H1 (cell line): ENCODE results near the gene CUX1.

ENCODE experiments used
- CBX5 ChIP-seq: fragments of 300-800, 300-1000 bp; sonication (generic); IDR thresholded peaks from 2 replicates; pipeline ENCODE4 v1.7.1; 2016; ENCODE audit warnings: antibody characterized with exemption, low read length, low read depth
- CHD1 ChIP-seq: IDR thresholded peaks from 2 replicates; pipeline ENCODE4 v1.6.1; 2012; ENCODE audit warnings: low read depth, low read length, improper control_type of control experiment
- POLR2A ChIP-seq, 2 experiments: IDR thresholded peaks; 1 replicate in 1 of 2; 2 replicates in 1 of 2; pipeline ENCODE4 v1.6.1; 2011; ENCODE audit warnings: low read depth in 2 of 2, low read length in 2 of 2, mild to moderate bottlenecking in 2 of 2; ENCODE audit errors: control extremely low read depth in 1 of 2
- POLR2AphosphoS5 ChIP-seq: IDR thresholded peaks from 2 replicates; pipeline ENCODE4 v1.6.1; 2011; ENCODE audit warnings: low read depth, low read length
- SIN3A ChIP-seq, 2 experiments: IDR thresholded peaks in 1 of 2; conservative IDR thresholded peaks in 1 of 2; 2 replicates each; pipeline ENCODE4 v1.6.1; 2011 to 2012; ENCODE audit warnings: low read length in 2 of 2, improper control_type of control experiment in 1 of 2, low read depth in 1 of 2, mild to moderate bottlenecking in 1 of 2
- TCF12 ChIP-seq: IDR thresholded peaks from 2 replicates; pipeline ENCODE4 v1.6.1; 2011; ENCODE audit warnings: low read depth, mild to moderate bottlenecking, low read length
- TF ChIP-seq, protein P1 (sequence below), 3 experiments: IDR thresholded peaks; 1 replicate in 2 of 3; 2 replicates in 1 of 3; pipeline versions ENCODE4 v1.5.1 to v1.6.1; 2011; ENCODE audit warnings: low read length in 3 of 3, mild to moderate bottlenecking in 3 of 3, inconsistent platforms in 2 of 3, low read depth in 1 of 3, moderate library complexity in 1 of 3; ENCODE audit not compliant: insufficient read depth in 1 of 3; ENCODE audit errors: control extremely low read depth in 1 of 3

DNA sequence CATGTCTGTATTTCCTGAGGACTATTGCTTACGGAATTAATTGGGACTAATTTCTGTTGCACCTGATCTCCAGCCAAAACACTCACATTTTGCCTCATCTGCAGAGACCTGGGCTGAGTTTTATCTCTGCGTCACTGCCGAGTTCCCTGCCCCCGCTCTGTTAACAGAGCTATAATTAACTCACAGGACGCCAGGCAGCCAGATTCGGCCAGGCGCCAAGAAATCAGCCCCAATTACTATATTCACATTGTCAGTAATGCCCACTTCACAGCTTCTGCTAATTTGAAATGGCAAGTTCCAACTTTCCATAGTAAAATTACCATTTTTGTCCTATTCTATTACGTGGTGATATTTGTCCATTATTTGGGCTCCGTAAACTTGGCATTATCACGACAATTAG lies 130.5 kb downstream of the CUX1 start:
- no peak for TF ChIP-seq POLR2AphosphoS5
- TF ChIP-seq, protein P1, sequence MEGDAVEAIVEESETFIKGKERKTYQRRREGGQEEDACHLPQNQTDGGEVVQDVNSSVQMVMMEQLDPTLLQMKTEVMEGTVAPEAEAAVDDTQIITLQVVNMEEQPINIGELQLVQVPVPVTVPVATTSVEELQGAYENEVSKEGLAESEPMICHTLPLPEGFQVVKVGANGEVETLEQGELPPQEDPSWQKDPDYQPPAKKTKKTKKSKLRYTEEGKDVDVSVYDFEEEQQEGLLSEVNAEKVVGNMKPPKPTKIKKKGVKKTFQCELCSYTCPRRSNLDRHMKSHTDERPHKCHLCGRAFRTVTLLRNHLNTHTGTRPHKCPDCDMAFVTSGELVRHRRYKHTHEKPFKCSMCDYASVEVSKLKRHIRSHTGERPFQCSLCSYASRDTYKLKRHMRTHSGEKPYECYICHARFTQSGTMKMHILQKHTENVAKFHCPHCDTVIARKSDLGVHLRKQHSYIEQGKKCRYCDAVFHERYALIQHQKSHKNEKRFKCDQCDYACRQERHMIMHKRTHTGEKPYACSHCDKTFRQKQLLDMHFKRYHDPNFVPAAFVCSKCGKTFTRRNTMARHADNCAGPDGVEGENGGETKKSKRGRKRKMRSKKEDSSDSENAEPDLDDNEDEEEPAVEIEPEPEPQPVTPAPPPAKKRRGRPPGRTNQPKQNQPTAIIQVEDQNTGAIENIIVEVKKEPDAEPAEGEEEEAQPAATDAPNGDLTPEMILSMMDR (IDR thresholded peaks at IDR 0.05; ENCODE audit: control extremely low read depth in 1 of 3, insufficient read depth in 1 of 3, low read depth in 1 of 3, low read length in 3 of 3): no peak
- no peak for TF ChIP-seq SIN3A (conservative IDR thresholded peaks at IDR 0.05 in 1 of 2, IDR thresholded peaks at IDR 0.05 in 1 of 2; ENCODE audit: low read depth in 1 of 2, low read length in 2 of 2)
- no peak for TF ChIP-seq CHD1
- no peak for TF ChIP-seq TCF12
- TF ChIP-seq POLR2A (IDR thresholded peaks at IDR 0.05; ENCODE audit: control extremely low read depth in 1 of 2, low read depth in 2 of 2, low read length in 2 of 2): no peak
- no peak for TF ChIP-seq CBX5
